GM06990 (cell line): Measurements from ENCODE around the gene AMN.

Experiments
- DNase-seq: peaks from one replicate; pipeline ENCODE4 v3.0.0-alpha.2; 2011; ENCODE audit not compliant: insufficient read length; ENCODE audit errors: extremely low read depth
- H3K27me3 ChIP-seq: replicated peaks from 2 replicates; pipeline ENCODE4 v1.6.0; 2011; ENCODE audit warnings: low read length; ENCODE audit not compliant: control insufficient read depth, insufficient read depth
- H3K36me3 ChIP-seq: 2 replicates; pipeline ENCODE4 v1.5.1; 2011; ENCODE audit warnings: low read length; ENCODE audit not compliant: control insufficient read depth, insufficient read depth
- H3K4me3 ChIP-seq: replicated peaks from 2 replicates; pipeline ENCODE4 v1.5.1; 2011; ENCODE audit warnings: low read depth, mild to moderate bottlenecking, control low read depth, low read length
- TF ChIP-seq, protein P1 (sequence below): IDR thresholded peaks from 2 replicates; pipeline ENCODE4 v1.5.1; 2011; ENCODE audit warnings: low read length, control low read depth, mild to moderate bottlenecking, inconsistent platforms; ENCODE audit not compliant: insufficient read depth, poor library complexity, severe bottlenecking

Gene AMN

GRCh38 chr14:102878970-102879460 lies 43.4 kb upstream of the AMN start:
- no peak overlapping the region for H3K4me3 ChIP-seq
- no peak for DNase-seq
- peaks cover 36% of the 10 kb centered on the region for H3K36me3 ChIP-seq
- no peaks in the 10 kb centered on the region for H3K27me3 ChIP-seq
- TF ChIP-seq, protein P1, sequence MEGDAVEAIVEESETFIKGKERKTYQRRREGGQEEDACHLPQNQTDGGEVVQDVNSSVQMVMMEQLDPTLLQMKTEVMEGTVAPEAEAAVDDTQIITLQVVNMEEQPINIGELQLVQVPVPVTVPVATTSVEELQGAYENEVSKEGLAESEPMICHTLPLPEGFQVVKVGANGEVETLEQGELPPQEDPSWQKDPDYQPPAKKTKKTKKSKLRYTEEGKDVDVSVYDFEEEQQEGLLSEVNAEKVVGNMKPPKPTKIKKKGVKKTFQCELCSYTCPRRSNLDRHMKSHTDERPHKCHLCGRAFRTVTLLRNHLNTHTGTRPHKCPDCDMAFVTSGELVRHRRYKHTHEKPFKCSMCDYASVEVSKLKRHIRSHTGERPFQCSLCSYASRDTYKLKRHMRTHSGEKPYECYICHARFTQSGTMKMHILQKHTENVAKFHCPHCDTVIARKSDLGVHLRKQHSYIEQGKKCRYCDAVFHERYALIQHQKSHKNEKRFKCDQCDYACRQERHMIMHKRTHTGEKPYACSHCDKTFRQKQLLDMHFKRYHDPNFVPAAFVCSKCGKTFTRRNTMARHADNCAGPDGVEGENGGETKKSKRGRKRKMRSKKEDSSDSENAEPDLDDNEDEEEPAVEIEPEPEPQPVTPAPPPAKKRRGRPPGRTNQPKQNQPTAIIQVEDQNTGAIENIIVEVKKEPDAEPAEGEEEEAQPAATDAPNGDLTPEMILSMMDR = no peak

- H3K4me3 ChIP-seq = no peak overlapping the region
These were observed 40.1 kb upstream of the AMN start for GRCh38 chr14:102882226-102882906.

GRCh38 chr14:102883089-102883541 lies 39.3 kb upstream of the AMN start:
- peaks cover 42% of the 10 kb centered on the region for H3K36me3 ChIP-seq
- H3K4me3 ChIP-seq = no peak overlapping the region
- TF ChIP-seq, protein P1 = no peak
- no peak for DNase-seq
- H3K27me3 ChIP-seq = no peaks in the 10 kb centered on the region

More at GRCh38 chr14:102882226-102882906, 40.1 kb upstream of the AMN start:
- TF ChIP-seq, protein P1 = no peak
- peaks cover 42% of the 10 kb centered on the region for H3K36me3 ChIP-seq
- DNase-seq = no peak
- H3K27me3 ChIP-seq = no peaks in the 10 kb centered on the region

DNA sequence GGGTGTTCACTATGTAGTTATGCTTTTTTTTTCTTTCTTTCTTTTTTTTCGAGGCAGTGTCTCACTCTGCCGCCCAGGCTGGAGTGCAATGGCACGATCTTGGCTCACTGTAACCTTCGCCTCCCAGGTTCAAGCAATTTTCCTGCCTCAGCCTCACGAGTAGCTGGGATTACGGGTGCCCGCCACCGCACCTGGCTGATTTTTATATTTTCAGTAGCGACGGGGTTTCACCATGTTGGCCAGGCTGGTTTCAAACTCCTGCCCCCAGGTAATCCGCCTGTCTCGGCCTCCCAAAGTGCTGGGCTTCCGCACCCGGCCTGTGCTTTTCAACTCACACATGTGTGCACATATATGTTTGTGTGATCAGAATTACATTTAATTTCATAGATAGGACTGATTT lies 38.9 kb upstream of the AMN start:
- no peak overlapping the region for H3K4me3 ChIP-seq
- H3K36me3 ChIP-seq = peaks cover 42% of the 10 kb centered on the region
- no peaks in the 10 kb centered on the region for H3K27me3 ChIP-seq
- DNase-seq = no peak
- TF ChIP-seq, protein P1 = no peak

- no peaks in the 10 kb centered on the region for H3K27me3 ChIP-seq
- TF ChIP-seq, protein P1 = no peak
- H3K4me3 ChIP-seq = no peak overlapping the region
- no peak for DNase-seq
- H3K36me3 ChIP-seq = peaks cover 41% of the 10 kb centered on the region
These were observed 36.6 kb upstream of the AMN start for GRCh38 chr14:102885737-102886447.
